Measurements from ENCODE around the gene CDK5RAP2. TPM values are rescaled to one million over a fixed set of nuclear protein-coding genes. Genes with fewer than 3 reads are reported as not detected.

The CDK5RAP2 gene
- total RNA-seq, 6 experiments from 2014 or later, result 28.4 to 40.8 (median 36.8) TPM

- no peaks in the 10 kb centered on the region for H3K27me3 Mint-ChIP-seq (ENCODE audit: insufficient read depth)
- peaks cover 27% of the 10 kb centered on the region for H3K4me1 Mint-ChIP-seq (ENCODE audit: low read depth)
- peaks cover 10% of the 10 kb centered on the region; the same call in 1 of the 2 replicates for H3K36me3 Mint-ChIP-seq (ENCODE audit: low read depth)
- H3K27ac Mint-ChIP-seq, result no peak overlapping the region
- no peak for DNase-seq
- TF ChIP-seq, protein P1, sequence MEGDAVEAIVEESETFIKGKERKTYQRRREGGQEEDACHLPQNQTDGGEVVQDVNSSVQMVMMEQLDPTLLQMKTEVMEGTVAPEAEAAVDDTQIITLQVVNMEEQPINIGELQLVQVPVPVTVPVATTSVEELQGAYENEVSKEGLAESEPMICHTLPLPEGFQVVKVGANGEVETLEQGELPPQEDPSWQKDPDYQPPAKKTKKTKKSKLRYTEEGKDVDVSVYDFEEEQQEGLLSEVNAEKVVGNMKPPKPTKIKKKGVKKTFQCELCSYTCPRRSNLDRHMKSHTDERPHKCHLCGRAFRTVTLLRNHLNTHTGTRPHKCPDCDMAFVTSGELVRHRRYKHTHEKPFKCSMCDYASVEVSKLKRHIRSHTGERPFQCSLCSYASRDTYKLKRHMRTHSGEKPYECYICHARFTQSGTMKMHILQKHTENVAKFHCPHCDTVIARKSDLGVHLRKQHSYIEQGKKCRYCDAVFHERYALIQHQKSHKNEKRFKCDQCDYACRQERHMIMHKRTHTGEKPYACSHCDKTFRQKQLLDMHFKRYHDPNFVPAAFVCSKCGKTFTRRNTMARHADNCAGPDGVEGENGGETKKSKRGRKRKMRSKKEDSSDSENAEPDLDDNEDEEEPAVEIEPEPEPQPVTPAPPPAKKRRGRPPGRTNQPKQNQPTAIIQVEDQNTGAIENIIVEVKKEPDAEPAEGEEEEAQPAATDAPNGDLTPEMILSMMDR (IDR thresholded peaks at IDR 0.05), result no peak
- no peaks in the 10 kb centered on the region for H3K9me3 Mint-ChIP-seq
- H3K4me3 Mint-ChIP-seq, result no peak overlapping the region
Measured at GRCh38 chr9:120544441-120544840, 35.5 kb downstream of the CDK5RAP2 start.

DNA sequence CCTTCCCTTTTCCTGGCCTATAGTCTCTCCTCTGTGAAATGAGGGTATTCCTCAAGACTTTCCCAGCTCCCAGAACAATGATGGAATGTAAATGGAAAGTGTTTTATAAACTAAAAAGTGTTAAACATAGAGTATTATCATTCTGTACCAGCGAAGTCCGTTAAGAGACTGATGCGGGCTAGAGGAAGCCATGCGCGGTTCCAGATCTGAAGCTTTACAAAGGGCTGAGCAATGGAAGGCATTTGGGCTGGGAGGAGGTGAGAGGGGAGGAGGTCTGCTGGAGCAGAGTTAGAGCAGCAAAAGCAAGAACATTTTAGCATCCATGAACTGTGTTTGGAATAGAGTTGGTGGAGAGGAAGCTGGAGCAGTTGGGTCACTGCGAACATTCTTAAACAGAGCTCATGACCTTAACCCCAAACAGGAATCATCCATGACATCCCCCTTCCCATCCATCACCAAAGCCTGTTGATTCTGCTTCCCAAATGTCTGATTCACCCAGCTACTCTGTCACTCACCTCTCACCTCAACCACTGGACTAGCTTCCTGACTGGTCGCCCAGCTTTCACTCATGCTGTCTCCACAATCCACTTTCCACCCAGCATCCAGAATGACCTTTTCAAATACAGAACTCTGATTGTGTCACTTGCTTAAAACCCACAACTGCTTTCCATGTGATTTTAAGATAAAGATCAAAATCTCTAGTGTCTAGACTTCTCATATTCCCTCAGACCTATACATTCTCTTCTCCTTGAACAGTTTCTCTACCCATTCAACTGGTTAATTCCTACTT is 37.1 kb downstream of the CDK5RAP2 start:
- Mint-ChIP-seq H3K4me1 (ENCODE audit: low read depth) (peaks cover 40% of the 10 kb centered on the region), H3K27ac (no peak overlapping the region), H3K36me3 (ENCODE audit: low read depth) (peaks cover 10% of the 10 kb centered on the region; the same call in 1 of the 2 replicates), H3K4me3 (no peak overlapping the region), H3K27me3 (ENCODE audit: insufficient read depth) (no peaks in the 10 kb centered on the region), H3K9me3 (no peaks in the 10 kb centered on the region)
- no peak for DNase-seq
- TF ChIP-seq, protein P1 (IDR thresholded peaks at IDR 0.05), result no peak

DNA sequence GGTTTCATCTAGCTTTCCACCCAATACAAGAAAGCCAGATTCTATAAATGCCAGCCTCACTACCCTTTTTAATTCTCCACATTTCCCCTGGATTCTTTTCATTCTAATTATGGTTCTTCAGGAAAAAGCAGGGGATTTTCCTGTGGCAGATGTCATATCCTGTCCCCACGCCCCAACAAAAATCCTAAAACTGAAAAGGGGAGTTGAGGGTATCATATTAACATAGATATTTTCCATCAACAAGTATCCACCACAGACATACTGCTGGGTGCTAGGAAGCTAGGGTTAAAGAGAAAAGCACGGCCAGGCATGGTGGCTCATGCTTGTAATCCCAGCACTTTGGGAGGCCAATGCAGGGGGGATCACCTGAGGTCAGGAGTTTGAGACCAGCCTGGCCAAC is 38.0 kb downstream of the CDK5RAP2 start:
- Mint-ChIP-seq H3K27ac (no peak overlapping the region), H3K9me3 (no peaks in the 10 kb centered on the region), H3K4me1 (ENCODE audit: low read depth) (peaks cover 42% of the 10 kb centered on the region), H3K27me3 (ENCODE audit: insufficient read depth) (no peaks in the 10 kb centered on the region), H3K36me3 (ENCODE audit: low read depth) (peaks cover 15% of the 10 kb centered on the region), H3K4me3 (no peak overlapping the region)
- TF ChIP-seq, protein P1 (IDR thresholded peaks at IDR 0.05), result no peak
- DNase-seq, result no peak

GRCh38 chr9:120539951-120540350 is 40.0 kb downstream of the CDK5RAP2 start:
- Mint-ChIP-seq H3K27ac (no peak overlapping the region), H3K4me3 (no peak overlapping the region), H3K9me3 (no peaks in the 10 kb centered on the region), H3K4me1 (ENCODE audit: low read depth) (peaks cover 31% of the 10 kb centered on the region), H3K27me3 (ENCODE audit: insufficient read depth) (no peaks in the 10 kb centered on the region), H3K36me3 (ENCODE audit: low read depth) (peaks cover 20% of the 10 kb centered on the region)
- no peak for DNase-seq
- TF ChIP-seq, protein P1 (IDR thresholded peaks at IDR 0.05), result no peak

GRCh38 chr9:120538339-120538738 is 41.6 kb downstream of the CDK5RAP2 start:
- no peak for DNase-seq
- H3K9me3 Mint-ChIP-seq, result no peaks in the 10 kb centered on the region
- H3K36me3 Mint-ChIP-seq (ENCODE audit: low read depth), result peaks cover 15% of the 10 kb centered on the region
- no peak overlapping the region for H3K4me3 Mint-ChIP-seq
- no peak overlapping the region; the same call in 1 of the 2 replicates for H3K27ac Mint-ChIP-seq
- TF ChIP-seq, protein P1 (IDR thresholded peaks at IDR 0.05), result no peak
- H3K27me3 Mint-ChIP-seq (ENCODE audit: insufficient read depth), result no peaks in the 10 kb centered on the region; the same call in 1 of the 2 replicates
- peaks cover 31% of the 10 kb centered on the region for H3K4me1 Mint-ChIP-seq (ENCODE audit: low read depth)

Data from HFFc6 (cell line).